ENCODE data around the gene SLC51A.

Gene SLC51A

DNA sequence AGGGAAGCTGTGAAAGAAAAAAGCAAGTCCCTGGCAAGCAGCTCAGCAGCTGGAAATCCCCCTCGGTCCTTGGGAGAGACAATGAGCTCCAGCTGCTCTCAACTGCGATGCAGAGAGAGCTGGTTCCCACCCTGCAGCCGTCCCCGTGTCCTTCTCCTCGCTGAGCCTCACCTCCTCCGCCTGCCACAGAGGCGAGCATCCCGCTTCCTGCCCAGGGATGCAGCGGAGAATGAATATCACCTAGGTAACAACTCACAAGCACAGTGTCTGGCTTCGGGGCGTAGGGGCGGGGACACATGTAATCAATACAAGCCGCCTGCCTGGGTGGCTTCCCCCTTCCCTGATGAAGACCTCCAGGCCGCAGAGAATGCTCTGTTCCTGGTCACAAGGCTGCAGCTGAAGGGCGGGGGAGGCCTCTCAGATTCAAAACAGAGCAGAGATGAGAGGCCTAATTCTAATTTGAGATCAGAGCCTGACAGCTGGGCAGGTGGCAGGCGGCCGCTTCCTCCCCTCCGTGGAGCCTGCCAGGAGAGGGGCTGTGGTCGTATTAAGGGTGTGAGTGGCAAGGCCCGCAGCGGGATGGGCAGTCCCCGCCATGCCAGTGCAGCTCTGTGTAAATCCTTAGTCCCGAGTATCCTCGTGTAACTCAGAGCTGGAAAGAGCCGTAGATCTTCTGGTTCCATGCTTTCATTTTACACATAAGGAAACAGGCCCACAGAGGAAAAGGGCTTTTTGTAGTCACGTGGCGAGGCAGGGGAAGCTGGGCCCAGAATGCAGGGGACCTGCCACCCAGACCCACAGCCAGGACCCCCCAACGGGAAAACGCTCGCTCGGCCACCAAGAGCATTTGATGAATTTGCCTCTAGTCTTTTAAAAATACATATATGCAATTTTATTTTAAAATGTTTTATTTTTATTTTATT, 29.4 kb upstream of the SLC51A start:
- DNase-seq = no peak
- no peak overlapping the region for H3K27ac ChIP-seq (ENCODE audit: low read length, poor library complexity, severe bottlenecking)
- no peak overlapping the region for H2BK15ac ChIP-seq (ENCODE audit: low read depth, poor library complexity, severe bottlenecking)
- H3K36me3 ChIP-seq (ENCODE audit: control insufficient read depth in 1 of 2, insufficient read depth in 2 of 2, low read depth in 1 of 2, low read length in 2 of 2) = no peaks in the 10 kb centered on the region
- H3K4me3 ChIP-seq (ENCODE audit: insufficient read depth in 1 of 2, low read depth in 1 of 2, low read length in 2 of 2) = no peak overlapping the region
- 57% methylated on average over 27 of the region's 31 CpGs for WGBS
- H2BK120ac ChIP-seq (ENCODE audit: low read depth, low read length) = no peak overlapping the region
- no peak overlapping the region for H3K18ac ChIP-seq (ENCODE audit: low read depth in 1 of 2, low read length in 2 of 2)
- H4K91ac ChIP-seq (ENCODE audit: low read length) = no peak overlapping the region
- no peaks in the 10 kb centered on the region for H3K9me3 ChIP-seq (ENCODE audit: control insufficient read depth, low read length)
- no peak overlapping the region for H2AFZ ChIP-seq (ENCODE audit: low read depth, low read length)
- H3K4me1 ChIP-seq (ENCODE audit: control insufficient read depth, insufficient read depth, low read depth, low read length) = peaks cover 4% of the 10 kb centered on the region
- H3K23ac ChIP-seq (ENCODE audit: low read length in 2 of 2) = peak overlapping the region in 1 of 2 experiments; percentile 48
- no peak overlapping the region for H2BK12ac ChIP-seq (ENCODE audit: low read length in 2 of 2)
- peak overlapping the region; percentile 37 for H4K8ac ChIP-seq (ENCODE audit: low read length)
- H3K9ac ChIP-seq (ENCODE audit: low read length) = peak overlapping the region; percentile 21
- no peak overlapping the region for H3K14ac ChIP-seq (ENCODE audit: low read length in 2 of 2)
- H2AK5ac ChIP-seq (ENCODE audit: low read length, severe bottlenecking) = no peak overlapping the region
- no peaks in the 10 kb centered on the region for H3K79me1 ChIP-seq (replicated peaks; ENCODE audit: low read length, poor library complexity, severe bottlenecking)
- H3K27me3 ChIP-seq (ENCODE audit: control insufficient read depth in 1 of 2, insufficient read depth in 1 of 2, low read length in 2 of 2) = peaks cover 0 to 7% of the 10 kb centered on the region in 2 experiments
- peak overlapping the region in 1 of 2 experiments; percentile 2 for H3K4ac ChIP-seq (ENCODE audit: low read depth in 1 of 2, low read length in 2 of 2)
- H2BK5ac ChIP-seq (ENCODE audit: low read depth, low read length, poor library complexity, severe bottlenecking) = no peak overlapping the region
- no peak overlapping the region for H3K4me2 ChIP-seq (ENCODE audit: low read length, poor library complexity, severe bottlenecking)

DNA sequence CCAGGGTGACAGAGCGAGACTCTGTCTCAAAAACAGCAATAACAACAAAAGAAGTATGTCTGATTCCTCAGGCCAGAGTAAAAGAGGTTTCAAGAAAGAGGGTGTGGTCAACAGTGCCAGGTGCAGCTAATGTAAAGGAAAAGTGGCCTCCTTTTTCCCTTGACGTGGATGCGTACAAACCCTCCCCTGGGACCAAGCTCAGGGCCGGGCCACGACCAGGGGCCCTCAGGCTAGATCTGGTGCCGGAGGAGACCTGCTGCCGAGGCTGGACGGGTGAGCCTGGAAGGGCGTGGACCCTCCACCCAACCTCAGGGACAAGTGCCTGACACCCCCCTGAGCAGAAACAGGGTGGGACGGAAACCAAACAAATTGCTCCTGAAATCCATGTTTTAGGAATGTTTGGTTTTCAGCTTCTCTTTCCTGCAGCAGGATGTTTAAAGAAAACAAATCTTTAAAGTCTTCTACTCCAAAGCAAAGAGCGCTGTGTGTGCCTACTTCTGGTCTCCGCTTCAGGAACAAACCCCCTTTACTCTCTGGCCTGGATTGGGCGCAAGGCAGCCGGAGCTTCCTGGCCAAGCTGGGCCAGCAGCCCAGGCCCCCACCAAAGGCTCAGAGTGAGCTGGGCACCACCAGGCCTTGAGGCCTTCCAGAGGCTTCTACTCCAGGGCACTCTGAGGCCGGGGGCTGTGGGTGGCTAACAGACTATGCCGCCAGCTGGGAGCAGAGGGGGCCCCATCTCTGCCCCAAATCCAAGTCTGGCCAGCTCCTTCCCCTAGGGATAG, 26.6 kb upstream of the SLC51A start:
- 85% methylated on average over 14 of the region's 16 CpGs for WGBS
- H3K4me1 ChIP-seq (ENCODE audit: control insufficient read depth, insufficient read depth, low read depth, low read length) = peaks cover 10% of the 10 kb centered on the region
- H3K27me3 ChIP-seq (ENCODE audit: control insufficient read depth in 1 of 2, insufficient read depth in 1 of 2, low read length in 2 of 2) = peaks cover 0 to 7% of the 10 kb centered on the region in 2 experiments
- no peaks in the 10 kb centered on the region for H3K36me3 ChIP-seq (ENCODE audit: control insufficient read depth in 1 of 2, insufficient read depth in 2 of 2, low read depth in 1 of 2, low read length in 2 of 2)
- no peak overlapping the region for H3K4me2 ChIP-seq (ENCODE audit: low read length, poor library complexity, severe bottlenecking)
- H4K8ac ChIP-seq (ENCODE audit: low read length) = no peak overlapping the region
- no peaks in the 10 kb centered on the region for H3K9me3 ChIP-seq (ENCODE audit: control insufficient read depth, low read length)
- H2AK5ac ChIP-seq (ENCODE audit: low read length, severe bottlenecking) = no peak overlapping the region
- no peak overlapping the region for H3K4me3 ChIP-seq (ENCODE audit: insufficient read depth in 1 of 2, low read depth in 1 of 2, low read length in 2 of 2)
- H3K79me1 ChIP-seq (replicated peaks; ENCODE audit: low read length, poor library complexity, severe bottlenecking) = no peaks in the 10 kb centered on the region
- H2BK5ac ChIP-seq (ENCODE audit: low read depth, low read length, poor library complexity, severe bottlenecking) = no peak overlapping the region
- H2AFZ ChIP-seq (ENCODE audit: low read depth, low read length) = no peak overlapping the region
- H2BK120ac ChIP-seq (ENCODE audit: low read depth, low read length) = no peak overlapping the region
- DNase-seq = no peak
- no peak overlapping the region for H2BK12ac ChIP-seq (ENCODE audit: low read length in 2 of 2)
- H2BK15ac ChIP-seq (ENCODE audit: low read depth, poor library complexity, severe bottlenecking) = no peak overlapping the region
- H3K27ac ChIP-seq (ENCODE audit: low read length, poor library complexity, severe bottlenecking) = no peak overlapping the region
- H3K4ac ChIP-seq (ENCODE audit: low read depth in 1 of 2, low read length in 2 of 2) = no peak overlapping the region
- H4K91ac ChIP-seq (ENCODE audit: low read length) = no peak overlapping the region
- H3K14ac ChIP-seq (ENCODE audit: low read length in 2 of 2) = no peak overlapping the region
- H3K9ac ChIP-seq (ENCODE audit: low read length) = no peak overlapping the region
- no peak overlapping the region for H3K18ac ChIP-seq (ENCODE audit: low read depth in 1 of 2, low read length in 2 of 2)
- H3K23ac ChIP-seq (ENCODE audit: low read length in 2 of 2) = no peak overlapping the region

DNA sequence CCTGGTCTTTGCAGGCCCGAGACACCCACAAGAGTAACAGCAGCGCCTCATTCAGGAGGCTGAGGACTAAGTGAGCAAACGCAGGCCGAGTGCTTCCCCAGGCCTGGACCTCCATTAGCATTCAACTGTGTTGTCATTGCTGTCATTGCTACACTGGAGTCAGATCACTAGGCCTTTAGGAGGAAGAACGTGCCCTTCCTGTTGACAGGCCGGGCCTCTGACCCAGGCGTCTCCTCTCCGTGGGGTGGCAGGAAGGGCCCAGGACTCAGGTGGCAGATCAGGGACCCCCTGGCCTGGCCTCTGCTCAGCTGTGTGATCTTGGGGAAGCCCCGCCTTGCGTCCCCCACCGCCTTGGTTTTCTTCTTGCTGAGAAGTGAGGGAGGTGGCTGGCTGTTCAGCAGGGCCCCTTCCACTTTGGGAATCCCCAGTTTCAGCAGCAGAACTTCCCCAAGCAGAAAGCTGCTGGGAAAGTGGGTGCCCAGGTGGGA, 24.3 kb upstream of the SLC51A start:
- H2BK5ac ChIP-seq (ENCODE audit: low read depth, low read length, poor library complexity, severe bottlenecking) = no peak overlapping the region
- no peak overlapping the region for H3K18ac ChIP-seq (ENCODE audit: low read depth in 1 of 2, low read length in 2 of 2)
- no peak overlapping the region for H2BK120ac ChIP-seq (ENCODE audit: low read depth, low read length)
- no peak overlapping the region for H3K9ac ChIP-seq (ENCODE audit: low read length)
- no peak overlapping the region for H2AK5ac ChIP-seq (ENCODE audit: low read length, severe bottlenecking)
- H3K4me3 ChIP-seq (ENCODE audit: insufficient read depth in 1 of 2, low read depth in 1 of 2, low read length in 2 of 2) = no peak overlapping the region
- no peak overlapping the region for H2BK12ac ChIP-seq (ENCODE audit: low read length in 2 of 2)
- no peak overlapping the region for H3K4me2 ChIP-seq (ENCODE audit: low read length, poor library complexity, severe bottlenecking)
- no peak overlapping the region for H4K91ac ChIP-seq (ENCODE audit: low read length)
- no peak overlapping the region for H2AFZ ChIP-seq (ENCODE audit: low read depth, low read length)
- H3K9me3 ChIP-seq (ENCODE audit: control insufficient read depth, low read length) = no peaks in the 10 kb centered on the region
- no peaks in the 10 kb centered on the region for H3K36me3 ChIP-seq (ENCODE audit: control insufficient read depth in 1 of 2, insufficient read depth in 2 of 2, low read depth in 1 of 2, low read length in 2 of 2)
- 78% methylated on average over 11 of the region's 11 CpGs for WGBS
- no peak overlapping the region for H3K4ac ChIP-seq (ENCODE audit: low read depth in 1 of 2, low read length in 2 of 2)
- H3K27ac ChIP-seq (ENCODE audit: low read length, poor library complexity, severe bottlenecking) = no peak overlapping the region
- no peak overlapping the region for H2BK15ac ChIP-seq (ENCODE audit: low read depth, poor library complexity, severe bottlenecking)
- no peaks in the 10 kb centered on the region for H3K79me1 ChIP-seq (replicated peaks; ENCODE audit: low read length, poor library complexity, severe bottlenecking)
- H3K14ac ChIP-seq (ENCODE audit: low read length in 2 of 2) = no peak overlapping the region
- no peak overlapping the region for H4K8ac ChIP-seq (ENCODE audit: low read length)
- no peaks in the 10 kb centered on the region for H3K27me3 ChIP-seq (ENCODE audit: control insufficient read depth in 1 of 2, insufficient read depth in 1 of 2, low read length in 2 of 2)
- H3K4me1 ChIP-seq (ENCODE audit: control insufficient read depth, insufficient read depth, low read depth, low read length) = peaks cover 10% of the 10 kb centered on the region
- DNase-seq = no peak
- H3K23ac ChIP-seq (ENCODE audit: low read length in 2 of 2) = no peak overlapping the region

DNA sequence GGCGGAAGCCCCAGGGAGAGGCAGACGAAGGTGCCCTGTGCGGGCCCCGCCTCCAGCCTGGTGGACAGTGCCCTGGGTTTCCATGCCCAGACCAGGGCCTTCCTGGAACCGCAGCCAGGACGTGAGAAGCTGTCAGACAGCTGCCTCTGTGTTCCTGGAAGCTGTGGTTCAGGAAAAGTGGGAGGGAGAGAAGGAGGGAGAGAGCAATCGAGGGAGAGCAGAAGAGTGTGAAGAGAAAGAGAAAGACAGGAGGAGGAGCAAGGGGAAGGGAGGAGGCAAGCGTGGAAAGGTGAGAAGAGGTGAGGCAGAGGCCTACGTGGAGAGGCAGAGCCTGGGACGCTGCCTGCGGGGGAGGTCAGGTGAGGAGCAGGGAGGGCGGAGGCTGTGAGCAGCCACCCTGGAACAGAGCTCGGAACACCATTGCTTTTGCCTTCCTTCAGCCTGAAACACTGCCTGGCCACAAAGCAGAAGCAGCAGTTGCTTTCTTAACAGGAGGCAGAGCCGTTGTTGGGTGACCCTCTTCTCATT, 23.7 kb upstream of the SLC51A start:
- H3K9me3 ChIP-seq (ENCODE audit: control insufficient read depth, low read length) = no peaks in the 10 kb centered on the region
- no peak overlapping the region for H3K4me3 ChIP-seq (ENCODE audit: insufficient read depth in 1 of 2, low read depth in 1 of 2, low read length in 2 of 2)
- no peak overlapping the region for H3K4ac ChIP-seq (ENCODE audit: low read depth in 1 of 2, low read length in 2 of 2)
- DNase-seq = no peak
- peaks cover 10% of the 10 kb centered on the region for H3K4me1 ChIP-seq (ENCODE audit: control insufficient read depth, insufficient read depth, low read depth, low read length)
- H3K27ac ChIP-seq (ENCODE audit: low read length, poor library complexity, severe bottlenecking) = no peak overlapping the region
- H3K79me1 ChIP-seq (replicated peaks; ENCODE audit: low read length, poor library complexity, severe bottlenecking) = no peaks in the 10 kb centered on the region
- no peak overlapping the region for H3K4me2 ChIP-seq (ENCODE audit: low read length, poor library complexity, severe bottlenecking)
- WGBS = 59% methylated on average over 12 of the region's 14 CpGs
- no peak overlapping the region for H3K18ac ChIP-seq (ENCODE audit: low read depth in 1 of 2, low read length in 2 of 2)
- H2AFZ ChIP-seq (ENCODE audit: low read depth, low read length) = no peak overlapping the region
- H2BK120ac ChIP-seq (ENCODE audit: low read depth, low read length) = no peak overlapping the region
- no peak overlapping the region for H4K8ac ChIP-seq (ENCODE audit: low read length)
- no peaks in the 10 kb centered on the region for H3K36me3 ChIP-seq (ENCODE audit: control insufficient read depth in 1 of 2, insufficient read depth in 2 of 2, low read depth in 1 of 2, low read length in 2 of 2)
- no peak overlapping the region for H2AK5ac ChIP-seq (ENCODE audit: low read length, severe bottlenecking)
- H2BK5ac ChIP-seq (ENCODE audit: low read depth, low read length, poor library complexity, severe bottlenecking) = no peak overlapping the region
- H3K27me3 ChIP-seq (ENCODE audit: control insufficient read depth in 1 of 2, insufficient read depth in 1 of 2, low read length in 2 of 2) = no peaks in the 10 kb centered on the region
- no peak overlapping the region for H3K23ac ChIP-seq (ENCODE audit: low read length in 2 of 2)
- H3K9ac ChIP-seq (ENCODE audit: low read length) = no peak overlapping the region
- no peak overlapping the region for H3K14ac ChIP-seq (ENCODE audit: low read length in 2 of 2)
- no peak overlapping the region for H4K91ac ChIP-seq (ENCODE audit: low read length)
- H2BK15ac ChIP-seq (ENCODE audit: low read depth, poor library complexity, severe bottlenecking) = no peak overlapping the region
- no peak overlapping the region for H2BK12ac ChIP-seq (ENCODE audit: low read length in 2 of 2)

All from mesenchymal stem cell (in vitro differentiated cells and primary cell).